ENCODE results near the gene BMERB1. TPM values are rescaled to one million over a fixed set of nuclear protein-coding genes. Genes with fewer than 3 reads are reported as not detected.

Gene BMERB1
- total and polyA plus RNA-seq, 2 experiments from 2014 or later: 17.3 to 28.1 TPM

DNA sequence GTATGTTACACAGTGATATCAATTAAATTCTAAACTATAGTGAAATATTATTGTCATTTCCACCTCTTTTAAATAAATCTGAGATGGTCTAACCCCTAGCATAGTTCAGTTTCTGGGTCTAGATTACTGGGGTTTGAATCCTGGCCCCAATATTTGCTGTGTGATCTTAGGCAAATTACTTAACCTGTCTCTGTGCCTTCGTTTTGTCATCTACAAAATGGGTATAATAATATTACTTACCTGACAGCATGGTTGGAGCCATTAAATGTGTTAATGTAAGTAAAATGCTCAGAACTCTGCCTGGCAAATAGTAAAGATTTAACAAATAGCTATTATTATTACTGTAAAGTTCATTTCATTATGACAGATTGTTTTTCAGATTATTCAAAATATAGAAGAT, 52.3 kb downstream of the BMERB1 start:
- Histone ChIP-seq H3K4me2 (no peak overlapping the region), H3K27me3 (ENCODE audit: insufficient read depth) (no peaks in the 10 kb centered on the region), H4K20me1 (replicated peaks; ENCODE audit: insufficient read depth) (no peaks in the 10 kb centered on the region), H3F3A (replicated peaks; ENCODE audit: low read depth) (no peaks in the 10 kb centered on the region), H3K79me2 (replicated peaks; ENCODE audit: insufficient read depth) (no peaks in the 10 kb centered on the region), H3K36me3 (ENCODE audit: insufficient read depth) (no peaks in the 10 kb centered on the region), H3K27ac (ENCODE audit: low read depth) (no peak overlapping the region), H3K4me1 (ENCODE audit: insufficient read depth) (no peaks in the 10 kb centered on the region), H2AFZ (no peak overlapping the region), H3K9me2 (ENCODE audit: insufficient read depth) (0 out of 2 replicates have a peak, but pooled peaks cover 3% of the 10 kb centered on the region), H3K4me3 (no peak overlapping the region)
- no peak for TF ChIP-seq ZNF331 (CRISPR knock-in tag; IDR thresholded peaks at IDR 0.05; ENCODE audit: low read depth)
- TF ChIP-seq EZH2 (IDR thresholded peaks at IDR 0.05; ENCODE audit: low read depth, unreplicated experiment): no peak
- no peak for TF ChIP-seq STAT1 (IDR thresholded peaks at IDR 0.05; ENCODE audit: unreplicated experiment)
- no peak for TF ChIP-seq POLR2AphosphoS5 (IDR thresholded peaks at IDR 0.05; ENCODE audit: low read depth)
- TF ChIP-seq, protein P1, sequence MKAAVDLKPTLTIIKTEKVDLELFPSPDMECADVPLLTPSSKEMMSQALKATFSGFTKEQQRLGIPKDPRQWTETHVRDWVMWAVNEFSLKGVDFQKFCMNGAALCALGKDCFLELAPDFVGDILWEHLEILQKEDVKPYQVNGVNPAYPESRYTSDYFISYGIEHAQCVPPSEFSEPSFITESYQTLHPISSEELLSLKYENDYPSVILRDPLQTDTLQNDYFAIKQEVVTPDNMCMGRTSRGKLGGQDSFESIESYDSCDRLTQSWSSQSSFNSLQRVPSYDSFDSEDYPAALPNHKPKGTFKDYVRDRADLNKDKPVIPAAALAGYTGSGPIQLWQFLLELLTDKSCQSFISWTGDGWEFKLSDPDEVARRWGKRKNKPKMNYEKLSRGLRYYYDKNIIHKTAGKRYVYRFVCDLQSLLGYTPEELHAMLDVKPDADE (IDR thresholded peaks at IDR 0.05): no peak
- TF ChIP-seq ZNF114 (CRISPR knock-in tag; IDR thresholded peaks at IDR 0.05): no peak
- TF ChIP-seq, protein P2, sequence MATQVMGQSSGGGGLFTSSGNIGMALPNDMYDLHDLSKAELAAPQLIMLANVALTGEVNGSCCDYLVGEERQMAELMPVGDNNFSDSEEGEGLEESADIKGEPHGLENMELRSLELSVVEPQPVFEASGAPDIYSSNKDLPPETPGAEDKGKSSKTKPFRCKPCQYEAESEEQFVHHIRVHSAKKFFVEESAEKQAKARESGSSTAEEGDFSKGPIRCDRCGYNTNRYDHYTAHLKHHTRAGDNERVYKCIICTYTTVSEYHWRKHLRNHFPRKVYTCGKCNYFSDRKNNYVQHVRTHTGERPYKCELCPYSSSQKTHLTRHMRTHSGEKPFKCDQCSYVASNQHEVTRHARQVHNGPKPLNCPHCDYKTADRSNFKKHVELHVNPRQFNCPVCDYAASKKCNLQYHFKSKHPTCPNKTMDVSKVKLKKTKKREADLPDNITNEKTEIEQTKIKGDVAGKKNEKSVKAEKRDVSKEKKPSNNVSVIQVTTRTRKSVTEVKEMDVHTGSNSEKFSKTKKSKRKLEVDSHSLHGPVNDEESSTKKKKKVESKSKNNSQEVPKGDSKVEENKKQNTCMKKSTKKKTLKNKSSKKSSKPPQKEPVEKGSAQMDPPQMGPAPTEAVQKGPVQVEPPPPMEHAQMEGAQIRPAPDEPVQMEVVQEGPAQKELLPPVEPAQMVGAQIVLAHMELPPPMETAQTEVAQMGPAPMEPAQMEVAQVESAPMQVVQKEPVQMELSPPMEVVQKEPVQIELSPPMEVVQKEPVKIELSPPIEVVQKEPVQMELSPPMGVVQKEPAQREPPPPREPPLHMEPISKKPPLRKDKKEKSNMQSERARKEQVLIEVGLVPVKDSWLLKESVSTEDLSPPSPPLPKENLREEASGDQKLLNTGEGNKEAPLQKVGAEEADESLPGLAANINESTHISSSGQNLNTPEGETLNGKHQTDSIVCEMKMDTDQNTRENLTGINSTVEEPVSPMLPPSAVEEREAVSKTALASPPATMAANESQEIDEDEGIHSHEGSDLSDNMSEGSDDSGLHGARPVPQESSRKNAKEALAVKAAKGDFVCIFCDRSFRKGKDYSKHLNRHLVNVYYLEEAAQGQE (IDR thresholded peaks at IDR 0.05; ENCODE audit: unreplicated experiment): no peak
- TF ChIP-seq, protein P3, sequence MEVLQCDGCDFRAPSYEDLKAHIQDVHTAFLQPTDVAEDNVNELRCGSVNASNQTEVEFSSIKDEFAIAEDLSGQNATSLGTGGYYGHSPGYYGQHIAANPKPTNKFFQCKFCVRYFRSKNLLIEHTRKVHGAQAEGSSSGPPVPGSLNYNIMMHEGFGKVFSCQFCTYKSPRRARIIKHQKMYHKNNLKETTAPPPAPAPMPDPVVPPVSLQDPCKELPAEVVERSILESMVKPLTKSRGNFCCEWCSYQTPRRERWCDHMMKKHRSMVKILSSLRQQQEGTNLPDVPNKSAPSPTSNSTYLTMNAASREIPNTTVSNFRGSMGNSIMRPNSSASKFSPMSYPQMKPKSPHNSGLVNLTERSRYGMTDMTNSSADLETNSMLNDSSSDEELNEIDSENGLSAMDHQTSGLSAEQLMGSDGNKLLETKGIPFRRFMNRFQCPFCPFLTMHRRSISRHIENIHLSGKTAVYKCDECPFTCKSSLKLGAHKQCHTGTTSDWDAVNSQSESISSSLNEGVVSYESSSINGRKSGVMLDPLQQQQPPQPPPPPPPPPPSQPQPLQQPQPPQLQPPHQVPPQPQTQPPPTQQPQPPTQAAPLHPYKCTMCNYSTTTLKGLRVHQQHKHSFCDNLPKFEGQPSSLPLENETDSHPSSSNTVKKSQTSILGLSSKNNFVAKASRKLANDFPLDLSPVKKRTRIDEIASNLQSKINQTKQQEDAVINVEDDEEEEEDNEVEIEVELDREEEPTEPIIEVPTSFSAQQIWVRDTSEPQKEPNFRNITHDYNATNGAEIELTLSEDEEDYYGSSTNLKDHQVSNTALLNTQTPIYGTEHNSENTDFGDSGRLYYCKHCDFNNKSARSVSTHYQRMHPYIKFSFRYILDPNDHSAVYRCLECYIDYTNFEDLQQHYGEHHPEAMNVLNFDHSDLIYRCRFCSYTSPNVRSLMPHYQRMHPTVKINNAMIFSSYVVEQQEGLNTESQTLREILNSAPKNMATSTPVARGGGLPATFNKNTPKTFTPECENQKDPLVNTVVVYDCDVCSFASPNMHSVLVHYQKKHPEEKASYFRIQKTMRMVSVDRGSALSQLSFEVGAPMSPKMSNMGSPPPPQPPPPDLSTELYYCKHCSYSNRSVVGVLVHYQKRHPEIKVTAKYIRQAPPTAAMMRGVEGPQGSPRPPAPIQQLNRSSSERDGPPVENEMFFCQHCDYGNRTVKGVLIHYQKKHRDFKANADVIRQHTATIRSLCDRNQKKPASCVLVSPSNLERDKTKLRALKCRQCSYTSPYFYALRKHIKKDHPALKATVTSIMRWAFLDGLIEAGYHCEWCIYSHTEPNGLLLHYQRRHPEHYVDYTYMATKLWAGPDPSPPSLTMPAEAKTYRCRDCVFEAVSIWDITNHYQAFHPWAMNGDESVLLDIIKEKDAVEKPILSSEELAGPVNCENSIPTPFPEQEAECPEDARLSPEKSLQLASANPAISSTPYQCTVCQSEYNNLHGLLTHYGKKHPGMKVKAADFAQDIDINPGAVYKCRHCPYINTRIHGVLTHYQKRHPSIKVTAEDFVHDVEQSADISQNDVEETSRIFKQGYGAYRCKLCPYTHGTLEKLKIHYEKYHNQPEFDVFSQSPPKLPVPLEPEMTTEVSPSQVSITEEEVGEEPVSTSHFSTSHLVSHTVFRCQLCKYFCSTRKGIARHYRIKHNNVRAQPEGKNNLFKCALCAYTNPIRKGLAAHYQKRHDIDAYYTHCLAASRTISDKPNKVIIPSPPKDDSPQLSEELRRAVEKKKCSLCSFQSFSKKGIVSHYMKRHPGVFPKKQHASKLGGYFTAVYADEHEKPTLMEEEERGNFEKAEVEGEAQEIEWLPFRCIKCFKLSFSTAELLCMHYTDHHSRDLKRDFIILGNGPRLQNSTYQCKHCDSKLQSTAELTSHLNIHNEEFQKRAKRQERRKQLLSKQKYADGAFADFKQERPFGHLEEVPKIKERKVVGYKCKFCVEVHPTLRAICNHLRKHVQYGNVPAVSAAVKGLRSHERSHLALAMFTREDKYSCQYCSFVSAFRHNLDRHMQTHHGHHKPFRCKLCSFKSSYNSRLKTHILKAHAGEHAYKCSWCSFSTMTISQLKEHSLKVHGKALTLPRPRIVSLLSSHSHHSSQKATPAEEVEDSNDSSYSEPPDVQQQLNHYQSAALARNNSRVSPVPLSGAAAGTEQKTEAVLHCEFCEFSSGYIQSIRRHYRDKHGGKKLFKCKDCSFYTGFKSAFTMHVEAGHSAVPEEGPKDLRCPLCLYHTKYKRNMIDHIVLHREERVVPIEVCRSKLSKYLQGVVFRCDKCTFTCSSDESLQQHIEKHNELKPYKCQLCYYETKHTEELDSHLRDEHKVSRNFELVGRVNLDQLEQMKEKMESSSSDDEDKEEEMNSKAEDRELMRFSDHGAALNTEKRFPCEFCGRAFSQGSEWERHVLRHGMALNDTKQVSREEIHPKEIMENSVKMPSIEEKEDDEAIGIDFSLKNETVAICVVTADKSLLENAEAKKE (CRISPR knock-in tag; IDR thresholded peaks at IDR 0.05): no peak
- TF ChIP-seq CREB1 (CRISPR knock-in tag; IDR thresholded peaks at IDR 0.05; ENCODE audit: low read depth): no peak
- TF ChIP-seq NANOG (IDR thresholded peaks at IDR 0.05; ENCODE audit: borderline replicate concordance): no peak
- TF ChIP-seq, protein P4, sequence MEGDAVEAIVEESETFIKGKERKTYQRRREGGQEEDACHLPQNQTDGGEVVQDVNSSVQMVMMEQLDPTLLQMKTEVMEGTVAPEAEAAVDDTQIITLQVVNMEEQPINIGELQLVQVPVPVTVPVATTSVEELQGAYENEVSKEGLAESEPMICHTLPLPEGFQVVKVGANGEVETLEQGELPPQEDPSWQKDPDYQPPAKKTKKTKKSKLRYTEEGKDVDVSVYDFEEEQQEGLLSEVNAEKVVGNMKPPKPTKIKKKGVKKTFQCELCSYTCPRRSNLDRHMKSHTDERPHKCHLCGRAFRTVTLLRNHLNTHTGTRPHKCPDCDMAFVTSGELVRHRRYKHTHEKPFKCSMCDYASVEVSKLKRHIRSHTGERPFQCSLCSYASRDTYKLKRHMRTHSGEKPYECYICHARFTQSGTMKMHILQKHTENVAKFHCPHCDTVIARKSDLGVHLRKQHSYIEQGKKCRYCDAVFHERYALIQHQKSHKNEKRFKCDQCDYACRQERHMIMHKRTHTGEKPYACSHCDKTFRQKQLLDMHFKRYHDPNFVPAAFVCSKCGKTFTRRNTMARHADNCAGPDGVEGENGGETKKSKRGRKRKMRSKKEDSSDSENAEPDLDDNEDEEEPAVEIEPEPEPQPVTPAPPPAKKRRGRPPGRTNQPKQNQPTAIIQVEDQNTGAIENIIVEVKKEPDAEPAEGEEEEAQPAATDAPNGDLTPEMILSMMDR (conservative IDR thresholded peaks at IDR 0.05; ENCODE audit: low read depth in 2 of 2): no peak
- TF ChIP-seq JUNB (IDR thresholded peaks at IDR 0.05; ENCODE audit: unreplicated experiment): no peak
- TF ChIP-seq EZH2phosphoT487 (IDR thresholded peaks at IDR 0.05; ENCODE audit: unreplicated experiment): no peak
- no peak overlapping the region for H3K27ac Mint-ChIP-seq
- H3K36me3 Mint-ChIP-seq (ENCODE audit: low read depth): no peaks in the 10 kb centered on the region
- peaks cover 8% of the 10 kb centered on the region; the same call in 2 of the 3 replicates for H3K4me1 Mint-ChIP-seq
- no peak overlapping the region for H3K4me3 Mint-ChIP-seq
- H3K9me3 Mint-ChIP-seq: no peaks in the 10 kb centered on the region; the same call in 2 of the 3 replicates
- DNase-seq (ENCODE audit: low spot score): no peak
- H3K27me3 Mint-ChIP-seq (ENCODE audit: insufficient read depth, low read depth, poor library complexity): peaks cover 4% of the 10 kb centered on the region
- ATAC-seq: no peak
